Neural cell (in vitro differentiated cells): ENCODE data around the gene PTPRD. TPM values are rescaled to one million over a fixed set of nuclear protein-coding genes. Genes with fewer than 3 reads are reported as not detected.

Experiments
- H2AFZ ChIP-seq: fragments of 200-600, 300-800 bp; sonication (generic), shearing (Covaris generic); 2 replicates; pipeline ENCODE4 v1.6.0; 2014; ENCODE audit warnings: low read depth, mild to moderate bottlenecking, antibody characterized with exemption, low read length, moderate library complexity
- H3F3A ChIP-seq: fragments of 200-600 bp; shearing (Covaris generic); 2 replicates; pipeline ENCODE4 v1.6.1; 2016; ENCODE audit warnings: mild to moderate bottlenecking, moderate library complexity, mixed read lengths, antibody characterized with exemption, low read length; ENCODE audit not compliant: insufficient read depth, poor library complexity, severe bottlenecking
- H3K27ac ChIP-seq: fragments of 200-600, 300-800 bp; sonication (generic), shearing (Covaris generic); 2 replicates; pipeline ENCODE4 v1.5.1; 2014; ENCODE audit warnings: mild to moderate bottlenecking, low read length, moderate library complexity
- H3K27me3 ChIP-seq: fragments of 300-800, 200-600 bp; sonication (generic), shearing (Covaris generic); 2 replicates; pipeline ENCODE4 v1.6.0; 2014; ENCODE audit warnings: mild to moderate bottlenecking, low read depth, low read length, moderate library complexity; ENCODE audit not compliant: insufficient read depth
- H3K36me3 ChIP-seq: fragments of 300-800, 200-600 bp; sonication (generic), shearing (Covaris generic); 2 replicates; pipeline ENCODE4 v1.5.1; 2014; ENCODE audit warnings: mild to moderate bottlenecking, antibody characterized with exemption, low read length, moderate library complexity; ENCODE audit not compliant: insufficient read depth
- H3K4me2 ChIP-seq: fragments of 300-800, 200-600 bp; sonication (generic), shearing (Covaris generic); 2 replicates; pipeline ENCODE4 v1.6.0; 2014; ENCODE audit warnings: mild to moderate bottlenecking, low read length
- H3K4me3 ChIP-seq: fragments of 300-800, 200-600 bp; sonication (generic), shearing (Covaris generic); 2 replicates; pipeline ENCODE4 v1.5.1; 2014; ENCODE audit warnings: mild to moderate bottlenecking, low read length, moderate library complexity
- H3K79me2 ChIP-seq: fragments of 200-600 bp; shearing (Covaris generic); replicated peaks from 2 replicates; pipeline ENCODE4 v1.6.0; 2014; ENCODE audit warnings: mild to moderate bottlenecking, low read length, moderate library complexity; ENCODE audit not compliant: insufficient read depth
- H3K9ac ChIP-seq: fragments of 300-800, 200-600 bp; sonication (generic), shearing (Covaris generic); 2 replicates; pipeline ENCODE4 v1.6.1; 2016; ENCODE audit warnings: mild to moderate bottlenecking, low read length, mixed read lengths
- H3K9me2 ChIP-seq: fragments of 200-600 bp; shearing (Covaris generic); 2 replicates; pipeline ENCODE4 v1.6.1; 2016; ENCODE audit warnings: mild to moderate bottlenecking, low read length, mixed read lengths; ENCODE audit not compliant: insufficient read depth
- H3K9me3 ChIP-seq: fragments of 200-600, 300-800 bp; sonication (generic), shearing (Covaris generic); 2 replicates; pipeline ENCODE4 v1.6.1; 2016; ENCODE audit warnings: mild to moderate bottlenecking, mixed run types, low read length, moderate library complexity, mixed read lengths
- H4K20me1 ChIP-seq: fragments of 200-600 bp; shearing (Covaris generic); 2 replicates; pipeline ENCODE4 v1.6.1; 2016; ENCODE audit warnings: mild to moderate bottlenecking, mixed run types; ENCODE audit not compliant: insufficient read depth
- CTCF ChIP-seq: fragments of 450-650 bp; IDR thresholded peaks from 2 replicates; pipeline ENCODE4 v1.5.1; 2014; ENCODE audit warnings: antibody characterized with exemption, mild to moderate bottlenecking, moderate library complexity; ENCODE audit not compliant: poor library complexity, severe bottlenecking
- EP300 ChIP-seq: fragments of 450-650 bp; conservative IDR thresholded peaks from 2 replicates; pipeline ENCODE4 v1.6.1; 2014; ENCODE audit warnings: antibody characterized with exemption, mild to moderate bottlenecking, moderate library complexity; ENCODE audit not compliant: poor library complexity, severe bottlenecking
- EZH2 ChIP-seq: fragments of 200-600, 300-800 bp; shearing (Covaris generic), sonication (generic); IDR thresholded peaks from 2 replicates; pipeline ENCODE4 v1.6.1; 2014; ENCODE audit warnings: antibody characterized with exemption, low read length, borderline replicate concordance, mild to moderate bottlenecking; ENCODE audit not compliant: insufficient read depth, poor library complexity, severe bottlenecking
- MXI1 ChIP-seq: fragments of 450-650 bp; conservative IDR thresholded peaks from 2 replicates; pipeline ENCODE4 v1.6.1; 2014; ENCODE audit warnings: antibody characterized with exemption, mild to moderate bottlenecking; ENCODE audit not compliant: poor library complexity, severe bottlenecking
- POLR2AphosphoS5 ChIP-seq: IDR thresholded peaks from 2 replicates; pipeline ENCODE4 v1.6.1; 2012
- RAD21 ChIP-seq: fragments of 450-650 bp; conservative IDR thresholded peaks from 2 replicates; pipeline ENCODE4 v1.6.1; 2014; ENCODE audit warnings: antibody characterized with exemption, mild to moderate bottlenecking, moderate library complexity
- REST ChIP-seq: IDR thresholded peaks from 2 replicates; pipeline ENCODE4 v1.6.1; 2012; ENCODE audit warnings: borderline replicate concordance
- SMC3 ChIP-seq: fragments of 450-650 bp; conservative IDR thresholded peaks from 2 replicates; pipeline ENCODE4 v1.6.1; 2014; ENCODE audit warnings: antibody characterized with exemption, mild to moderate bottlenecking, moderate library complexity; ENCODE audit not compliant: poor library complexity
- TAF1 ChIP-seq: IDR thresholded peaks from 2 replicates; pipeline ENCODE4 v1.6.1; 2012; ENCODE audit warnings: low read depth
- polyA plus RNA-seq: library from polyadenylated mRNA; depleted of rRNA; stranded (reverse); fragments of >200 nt; gene quantifications from 2 replicates; pipeline ENCODE4 v1.2.3, GENCODE V29; 2014

PTPRD gene
- polyA plus RNA-seq, 1 donor from 2014 or later: 143 TPM

GRCh38 chr9:8364026-8364752 lies 2248.6 kb downstream of the PTPRD start:
- Histone ChIP-seq H3F3A (no peaks in the 10 kb centered on the region), H3K36me3 (peaks cover 8% of the 10 kb centered on the region), H4K20me1 (no peaks in the 10 kb centered on the region), H3K4me2 (no peak overlapping the region), H2AFZ (no peak overlapping the region), H3K79me2 (no peaks in the 10 kb centered on the region), H3K9me3 (no peaks in the 10 kb centered on the region), H3K4me3 (no peak overlapping the region), H3K27me3 (no peaks in the 10 kb centered on the region), H3K27ac (no peak overlapping the region), H3K9ac (no peak overlapping the region), H3K9me2 (no peaks in the 10 kb centered on the region)
- TF ChIP-seq SMC3 (no peak), MXI1 (no peak), POLR2AphosphoS5 (no peak)

GRCh38 chr9:8362250-8362649 lies 2250.6 kb downstream of the PTPRD start:
- H3K9me3 ChIP-seq: no peaks in the 10 kb centered on the region
- no peaks in the 10 kb centered on the region for H3K79me2 ChIP-seq
- no peak overlapping the region for H3K9ac ChIP-seq
- no peak overlapping the region for H3K27ac ChIP-seq
- no peaks in the 10 kb centered on the region for H3K27me3 ChIP-seq
- H3K4me2 ChIP-seq: no peak overlapping the region
- peaks cover 8% of the 10 kb centered on the region for H3K36me3 ChIP-seq
- no peaks in the 10 kb centered on the region for H3F3A ChIP-seq
- no peak overlapping the region for H2AFZ ChIP-seq
- H3K9me2 ChIP-seq: no peaks in the 10 kb centered on the region
- no peaks in the 10 kb centered on the region for H4K20me1 ChIP-seq
- H3K4me3 ChIP-seq: no peak overlapping the region
- TF ChIP-seq CTCF (no peak), POLR2AphosphoS5 (no peak), TAF1 (no peak), MXI1 (no peak), REST (no peak), SMC3 (no peak), EZH2 (no peak)

- Histone ChIP-seq H3F3A (no peaks in the 10 kb centered on the region), H3K27ac (no peak overlapping the region), H3K27me3 (no peaks in the 10 kb centered on the region), H3K4me3 (no peak overlapping the region), H3K9ac (no peak overlapping the region), H4K20me1 (no peaks in the 10 kb centered on the region), H3K4me2 (no peak overlapping the region), H3K9me2 (no peaks in the 10 kb centered on the region), H3K36me3 (peaks cover 8% of the 10 kb centered on the region), H2AFZ (no peak overlapping the region), H3K79me2 (no peaks in the 10 kb centered on the region), H3K9me3 (no peaks in the 10 kb centered on the region)
- TF ChIP-seq MXI1 (no peak), EP300 (no peak), RAD21 (no peak), SMC3 (no peak), TAF1 (no peak), CTCF (no peak), POLR2AphosphoS5 (no peak), REST (no peak), EZH2 (no peak)
Observed at GRCh38 chr9:8361364-8361763, 2251.4 kb downstream of the PTPRD start.
